ENCODE data around the gene BEGAIN.

DNA sequence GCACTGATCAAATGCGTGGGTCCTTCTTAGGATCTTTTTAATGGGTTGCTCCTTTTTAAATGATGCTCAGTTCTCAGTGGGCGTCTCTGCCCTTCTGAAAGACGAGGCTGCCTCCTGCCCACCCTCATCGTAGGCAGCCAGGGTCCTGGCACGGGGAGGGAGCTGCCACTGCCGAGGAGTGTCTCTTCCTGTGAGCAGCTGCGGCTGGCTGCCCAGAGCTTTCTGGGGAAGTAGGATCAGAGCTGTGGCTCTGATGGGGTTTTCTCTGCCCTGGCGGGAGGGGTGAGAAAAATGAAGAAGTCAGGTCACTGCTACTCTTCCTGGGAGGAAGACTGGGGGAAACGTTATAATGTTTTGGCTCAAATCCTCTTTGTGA is 31.1 kb upstream of the BEGAIN start:
- TF ChIP-seq, protein P1, sequence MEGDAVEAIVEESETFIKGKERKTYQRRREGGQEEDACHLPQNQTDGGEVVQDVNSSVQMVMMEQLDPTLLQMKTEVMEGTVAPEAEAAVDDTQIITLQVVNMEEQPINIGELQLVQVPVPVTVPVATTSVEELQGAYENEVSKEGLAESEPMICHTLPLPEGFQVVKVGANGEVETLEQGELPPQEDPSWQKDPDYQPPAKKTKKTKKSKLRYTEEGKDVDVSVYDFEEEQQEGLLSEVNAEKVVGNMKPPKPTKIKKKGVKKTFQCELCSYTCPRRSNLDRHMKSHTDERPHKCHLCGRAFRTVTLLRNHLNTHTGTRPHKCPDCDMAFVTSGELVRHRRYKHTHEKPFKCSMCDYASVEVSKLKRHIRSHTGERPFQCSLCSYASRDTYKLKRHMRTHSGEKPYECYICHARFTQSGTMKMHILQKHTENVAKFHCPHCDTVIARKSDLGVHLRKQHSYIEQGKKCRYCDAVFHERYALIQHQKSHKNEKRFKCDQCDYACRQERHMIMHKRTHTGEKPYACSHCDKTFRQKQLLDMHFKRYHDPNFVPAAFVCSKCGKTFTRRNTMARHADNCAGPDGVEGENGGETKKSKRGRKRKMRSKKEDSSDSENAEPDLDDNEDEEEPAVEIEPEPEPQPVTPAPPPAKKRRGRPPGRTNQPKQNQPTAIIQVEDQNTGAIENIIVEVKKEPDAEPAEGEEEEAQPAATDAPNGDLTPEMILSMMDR (IDR thresholded peaks at IDR 0.05 in 8 of 11, conservative IDR thresholded peaks at IDR 0.05 in 3 of 11): no peak
- peak in 1 of 3 donors; percentile 29 for TF ChIP-seq POLR2AphosphoS5 (IDR thresholded peaks at IDR 0.05)
- no peak for TF ChIP-seq POLR2A (IDR thresholded peaks at IDR 0.05)

Data from spleen (tissue), 7 donors.